Testis (tissue), 2 donors: ENCODE results near the gene RPL21.
"Not testable (repeated sequence)": the region's sequence is repeated elsewhere in the genome, so short reads cannot be mapped to it uniquely, and the experiment has no call there.

ENCODE experiments used
- POLR2A ChIP-seq: fragments of 450-650 bp; IDR thresholded peaks from one replicate; pipeline ENCODE4 v1.6.1; 2017; ENCODE audit warnings: antibody characterized with exemption, mild to moderate bottlenecking, moderate library complexity
- TF ChIP-seq, protein P1 (sequence below), 3 experiments: fragments of 450-650 bp in 2 of 3; fragments of 200-600 bp in 1 of 3; sonication (generic) in 1 of 3; IDR thresholded peaks; one replicate each; pipeline ENCODE4 v1.5.1; 2016 to 2019; ENCODE audit warnings: antibody characterized with exemption in 3 of 3, mild to moderate bottlenecking in 2 of 3, moderate library complexity in 1 of 3

DNA sequence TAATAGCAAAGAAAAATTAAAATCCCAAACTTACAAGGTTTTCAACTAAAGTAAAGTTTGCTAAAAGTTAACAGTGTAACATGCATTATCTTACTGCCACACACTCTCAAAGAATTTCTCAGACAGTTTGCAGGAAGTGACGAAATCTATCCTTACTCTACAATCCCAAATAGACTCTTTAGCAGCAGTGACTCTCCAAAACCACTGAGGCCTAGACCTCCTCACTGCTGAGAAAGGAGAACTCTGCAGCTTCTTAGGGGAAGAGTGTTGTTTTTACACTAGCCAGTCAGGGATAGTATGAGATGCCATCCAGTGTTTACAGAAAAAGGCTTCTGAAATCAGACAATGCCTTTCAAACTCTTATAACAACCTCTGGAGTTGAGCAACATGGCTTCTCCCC lies 32.5 kb upstream of the RPL21 start:
- TF ChIP-seq, protein P1, sequence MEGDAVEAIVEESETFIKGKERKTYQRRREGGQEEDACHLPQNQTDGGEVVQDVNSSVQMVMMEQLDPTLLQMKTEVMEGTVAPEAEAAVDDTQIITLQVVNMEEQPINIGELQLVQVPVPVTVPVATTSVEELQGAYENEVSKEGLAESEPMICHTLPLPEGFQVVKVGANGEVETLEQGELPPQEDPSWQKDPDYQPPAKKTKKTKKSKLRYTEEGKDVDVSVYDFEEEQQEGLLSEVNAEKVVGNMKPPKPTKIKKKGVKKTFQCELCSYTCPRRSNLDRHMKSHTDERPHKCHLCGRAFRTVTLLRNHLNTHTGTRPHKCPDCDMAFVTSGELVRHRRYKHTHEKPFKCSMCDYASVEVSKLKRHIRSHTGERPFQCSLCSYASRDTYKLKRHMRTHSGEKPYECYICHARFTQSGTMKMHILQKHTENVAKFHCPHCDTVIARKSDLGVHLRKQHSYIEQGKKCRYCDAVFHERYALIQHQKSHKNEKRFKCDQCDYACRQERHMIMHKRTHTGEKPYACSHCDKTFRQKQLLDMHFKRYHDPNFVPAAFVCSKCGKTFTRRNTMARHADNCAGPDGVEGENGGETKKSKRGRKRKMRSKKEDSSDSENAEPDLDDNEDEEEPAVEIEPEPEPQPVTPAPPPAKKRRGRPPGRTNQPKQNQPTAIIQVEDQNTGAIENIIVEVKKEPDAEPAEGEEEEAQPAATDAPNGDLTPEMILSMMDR (IDR thresholded peaks at IDR 0.05), result not testable (repeated sequence)
- TF ChIP-seq POLR2A, result not testable (repeated sequence)
